Lower leg skin (tissue), 4 donors: ENCODE results near the gene RAPGEF6. TPM values are rescaled to one million over a fixed set of nuclear protein-coding genes. Genes with fewer than 3 reads are reported as not detected.

ENCODE experiments used
- DNase-seq, 2 donors: peaks; one replicate each; pipeline ENCODE4 v3.0.0-alpha.2; 2019; ENCODE audit warnings: low spot score in 2 of 2
- H3K4me3 ChIP-seq: fragments of 200-600 bp; sonication (generic); 2 replicates; pipeline ENCODE4 v1.5.1; 2017; ENCODE audit warnings: mild to moderate bottlenecking, low read depth; ENCODE audit not compliant: poor library complexity, severe bottlenecking
- CTCF ChIP-seq, 3 donors: fragments of 450-650 bp; IDR thresholded peaks; one replicate each; pipeline ENCODE4 v1.5.1; 2016; ENCODE audit warnings: antibody characterized with exemption in 3 of 3, mild to moderate bottlenecking in 3 of 3, moderate library complexity in 2 of 3
- POLR2A ChIP-seq, 2 donors: fragments of 450-650 bp; IDR thresholded peaks; one replicate each; pipeline ENCODE4 v1.6.1; 2016 to 2017; ENCODE audit warnings: antibody characterized with exemption in 2 of 2, mild to moderate bottlenecking in 1 of 2, moderate library complexity in 1 of 2
- WGBS, 2 donors: methylation state at CpG; one replicate each; pipeline ENCODE4 v1.1.5; 2018; 5-methylcytosine and 5-hydroxymethylcytosine counted together
- intact Hi-C: fragments of 100-400 bp; cut with DNase I; formaldehyde crosslinking; loops from one replicate; pipeline ENCODE4 v1.15.0; 2023; ENCODE audit warnings: low total_unique reads
- total RNA-seq, 4 donors: library from RNA; depleted of rRNA; stranded (reverse); fragments of >200 nt; gene quantifications; one replicate each; pipeline ENCODE4 v1.1.0, GENCODE V29; 2016

The RAPGEF6 gene
- total RNA-seq, 4 donors from 2014 or later, result 16.8 to 20.2 (median 18.9) TPM

- H3K4me3 ChIP-seq, result no peak overlapping the region
- TF ChIP-seq CTCF (IDR thresholded peaks at IDR 0.05) (no peak), POLR2A (IDR thresholded peaks at IDR 0.05) (no peak)
- DNase-seq, result no peak
- WGBS, 2 donors, result 69% methylated on average over 7 of the region's 7 CpGs
- intact Hi-C loops, result no loop called here
Measured at GRCh38 chr5:131379723-131380122, 255.3 kb downstream of the RAPGEF6 start.

GRCh38 chr5:131378721-131379541 is 256.1 kb downstream of the RAPGEF6 start:
- H3K4me3 ChIP-seq, result no peak overlapping the region
- no peak for DNase-seq
- TF ChIP-seq POLR2A (IDR thresholded peaks at IDR 0.05), result no peak
- TF ChIP-seq CTCF (IDR thresholded peaks at IDR 0.05), result no peak
- intact Hi-C loops, result no loop called here

- intact Hi-C loops, result no loop called here
- no peak for DNase-seq
- no peak for TF ChIP-seq CTCF (IDR thresholded peaks at IDR 0.05)
- no peak for TF ChIP-seq POLR2A (IDR thresholded peaks at IDR 0.05)
- no peak overlapping the region for H3K4me3 ChIP-seq
- WGBS, 2 donors, result 67 to 75% methylated on average over 2 of the region's 2 CpGs
Measured at GRCh38 chr5:131377785-131378325, 257.2 kb downstream of the RAPGEF6 start.

- intact Hi-C loops, result no loop called here
- WGBS, 2 donors, result 97 to 100% methylated on average over 6 of the region's 6 CpGs
Measured at GRCh38 chr5:131377346-131377745, 257.7 kb downstream of the RAPGEF6 start.

GRCh38 chr5:131375351-131375750 is 259.7 kb downstream of the RAPGEF6 start:
- DNase-seq, result no peak

More at GRCh38 chr5:131377346-131377745, 257.7 kb downstream of the RAPGEF6 start:
- TF ChIP-seq CTCF (IDR thresholded peaks at IDR 0.05) (no peak), POLR2A (IDR thresholded peaks at IDR 0.05) (no peak)
- DNase-seq, result no peak
- no peak overlapping the region for H3K4me3 ChIP-seq

More at GRCh38 chr5:131375351-131375750, 259.7 kb downstream of the RAPGEF6 start:
- no peak overlapping the region for H3K4me3 ChIP-seq
- TF ChIP-seq POLR2A (IDR thresholded peaks at IDR 0.05) (no peak), CTCF (IDR thresholded peaks at IDR 0.05) (no peak)
- 79 to 86% methylated on average over 2 of the region's 2 CpGs for WGBS, 2 donors
- intact Hi-C loops, result no loop called here

Other genes with a start within 250 kb of the RAPGEF6 start
- gene FNIP1, start 161.8 kb upstream of the RAPGEF6 start, total RNA-seq, result 10 to 100 TPM; 31.3 to 48.1 (median 36.2) TPM